ENCODE data around the gene ATXN7L1.

- TF ChIP-seq ARID3A (IDR thresholded peaks at IDR 0.05; ENCODE audit: low read depth, low read length) (no peak), RAD51 (IDR thresholded peaks at IDR 0.05; ENCODE audit: borderline replicate concordance) (no peak), ZNF792 (CRISPR knock-in tag; IDR thresholded peaks at IDR 0.05) (no peak), ZNF232 (CRISPR knock-in tag; IDR thresholded peaks at IDR 0.05; ENCODE audit: borderline replicate concordance) (no peak), ARNT (IDR thresholded peaks at IDR 0.05) (no peak), TBP (CRISPR knock-in tag; IDR thresholded peaks at IDR 0.05) (no peak), ZNF121 (CRISPR knock-in tag; IDR thresholded peaks at IDR 0.05) (no peak)
Observed at GRCh38 chr7:105831302-105831620, 45.1 kb downstream of the ATXN7L1 start.
